Measurements from ENCODE around the gene SLC10A1.

DNA sequence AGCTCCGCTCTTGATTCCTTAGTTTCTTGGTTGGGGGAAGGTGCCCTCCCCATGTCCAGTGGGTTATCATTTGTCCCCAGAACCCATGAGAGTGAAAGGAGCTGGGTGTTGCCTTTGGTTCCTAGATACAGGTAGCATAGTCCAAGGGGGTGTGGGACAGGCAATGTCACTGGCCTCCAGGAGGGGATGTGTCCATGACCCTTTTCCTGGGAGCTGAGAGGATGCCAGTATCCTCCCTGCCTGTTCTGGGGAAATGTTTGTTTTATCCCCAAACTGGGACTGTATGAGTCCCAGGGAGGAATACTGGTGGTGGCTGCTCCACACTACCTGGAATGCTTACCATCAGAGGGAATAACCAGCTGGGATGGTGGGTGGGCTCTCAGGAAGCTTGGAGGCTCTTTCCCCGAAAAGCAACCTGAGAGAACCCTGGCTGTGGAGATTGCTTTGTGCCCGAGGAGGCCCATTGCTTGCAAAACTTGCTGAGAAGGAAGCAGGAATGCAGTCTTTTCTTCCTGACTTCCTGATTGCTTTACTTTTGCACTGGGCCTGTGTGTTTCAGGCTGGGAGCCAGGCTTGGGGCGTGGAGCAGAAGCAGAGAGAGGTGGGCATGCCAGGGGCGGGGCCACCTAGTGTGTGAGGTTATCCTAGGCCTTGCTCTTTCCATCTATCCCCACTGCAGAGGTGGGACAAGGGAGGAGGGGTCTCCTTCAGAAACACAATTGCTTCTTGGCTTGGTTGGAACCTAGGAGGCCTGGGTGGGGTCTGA is 715 bp upstream of the SLC10A1 start:
- TF ChIP-seq GATA2 (IDR thresholded peaks at IDR 0.05; ENCODE audit: low read depth, low read length): no peak
- no peak for TF ChIP-seq GATA3 (IDR thresholded peaks at IDR 0.05; ENCODE audit: low read depth, low read length)

Data from SH-SY5Y (cell line).